NK-92 (cell line): ENCODE measurements around the gene THSD7A.
"Not testable (repeated sequence)": the region's sequence is repeated elsewhere in the genome, so short reads cannot be mapped to it uniquely, and the experiment has no call there.

ENCODE experiments used
- DNase-seq: peaks from one replicate; lab custom pipeline; 2025; ENCODE audit not compliant: unreplicated experiment; lab: John Stamatoyannopoulos, UW

The THSD7A gene

GRCh38 chr7:11524476-11525397 is 307.3 kb downstream of the THSD7A start:
- no peak for DNase-seq

- not testable (repeated sequence) for DNase-seq
Observed at GRCh38 chr7:11521964-11522499, 310.0 kb downstream of the THSD7A start.

GRCh38 chr7:11517853-11518252 is 314.1 kb downstream of the THSD7A start:
- no peak for DNase-seq

GRCh38 chr7:11516328-11516727 is 315.7 kb downstream of the THSD7A start:
- no peak for DNase-seq

GRCh38 chr7:11513460-11513859 is 318.5 kb downstream of the THSD7A start:
- DNase-seq = no peak

- no peak for DNase-seq
Observed at GRCh38 chr7:11507929-11508328, 324.1 kb downstream of the THSD7A start.

- no peak for DNase-seq
Observed at GRCh38 chr7:11506417-11506816, 325.6 kb downstream of the THSD7A start.

- DNase-seq = no peak
Observed at GRCh38 chr7:11505471-11505985, 326.5 kb downstream of the THSD7A start.

GRCh38 chr7:11492307-11492706 is 339.7 kb downstream of the THSD7A start:
- DNase-seq = no peak

GRCh38 chr7:11491811-11492210 is 340.2 kb downstream of the THSD7A start:
- DNase-seq = no peak

- DNase-seq = no peak
Observed at GRCh38 chr7:11489280-11489679, 342.7 kb downstream of the THSD7A start.

GRCh38 chr7:11486271-11486670 is 345.7 kb downstream of the THSD7A start:
- no peak for DNase-seq

- no peak for DNase-seq
Observed at GRCh38 chr7:11485636-11486035, 346.4 kb downstream of the THSD7A start.

- DNase-seq = no peak
Observed at GRCh38 chr7:11480143-11480542, 351.9 kb downstream of the THSD7A start.

GRCh38 chr7:11478882-11479281 is 353.1 kb downstream of the THSD7A start:
- no peak for DNase-seq

- no peak for DNase-seq
Observed at GRCh38 chr7:11478426-11478825, 353.6 kb downstream of the THSD7A start.

- DNase-seq = no peak
Observed at GRCh38 chr7:11474902-11475585, 357.0 kb downstream of the THSD7A start.

GRCh38 chr7:11473807-11474424 is 358.1 kb downstream of the THSD7A start:
- DNase-seq = no peak

GRCh38 chr7:11473220-11473619 is 358.8 kb downstream of the THSD7A start:
- no peak for DNase-seq

GRCh38 chr7:11472646-11473045 is 359.4 kb downstream of the THSD7A start:
- DNase-seq = no peak

- DNase-seq = no peak
Observed at GRCh38 chr7:11471255-11471654, 360.7 kb downstream of the THSD7A start.
